GM12891 (cell line): ENCODE results near the gene PALM.

Experiments used
- DNase-seq: peaks from one replicate; pipeline ENCODE4 v3.0.0; 2011; ENCODE audit warnings: low spot score; ENCODE audit not compliant: insufficient read length
- FAIRE-seq: peaks from 2 replicates; lab custom pipeline; 2011; peaks lifted over from hg19 to GRCh38; lab: Jason Lieb, UNC
- PAX5 ChIP-seq: IDR thresholded peaks from 2 replicates; pipeline ENCODE4 v1.6.1; 2011; ENCODE audit warnings: low read length, moderate library complexity, mild to moderate bottlenecking; ENCODE audit not compliant: insufficient read depth, severe bottlenecking
- POLR2A ChIP-seq: IDR thresholded peaks from 2 replicates; pipeline ENCODE4 v1.6.1; 2011; ENCODE audit warnings: low read depth, low read length, control low read depth
- POLR2AphosphoS5 ChIP-seq: IDR thresholded peaks from 2 replicates; pipeline ENCODE4 v1.6.1; 2011; ENCODE audit warnings: low read depth, low read length, control low read depth
- POU2F2 ChIP-seq: IDR thresholded peaks from 2 replicates; pipeline ENCODE4 v1.6.1; 2011; ENCODE audit warnings: low read depth, mild to moderate bottlenecking, control low read depth, low read length, moderate library complexity
- SPI1 ChIP-seq: IDR thresholded peaks from 2 replicates; pipeline ENCODE4 v1.6.1; 2011; ENCODE audit warnings: low read depth, low read length, control low read depth
- TAF1 ChIP-seq: IDR thresholded peaks from 2 replicates; pipeline ENCODE4 v1.6.1; 2011; ENCODE audit warnings: low read depth, low read length, control low read depth

The PALM gene

DNA sequence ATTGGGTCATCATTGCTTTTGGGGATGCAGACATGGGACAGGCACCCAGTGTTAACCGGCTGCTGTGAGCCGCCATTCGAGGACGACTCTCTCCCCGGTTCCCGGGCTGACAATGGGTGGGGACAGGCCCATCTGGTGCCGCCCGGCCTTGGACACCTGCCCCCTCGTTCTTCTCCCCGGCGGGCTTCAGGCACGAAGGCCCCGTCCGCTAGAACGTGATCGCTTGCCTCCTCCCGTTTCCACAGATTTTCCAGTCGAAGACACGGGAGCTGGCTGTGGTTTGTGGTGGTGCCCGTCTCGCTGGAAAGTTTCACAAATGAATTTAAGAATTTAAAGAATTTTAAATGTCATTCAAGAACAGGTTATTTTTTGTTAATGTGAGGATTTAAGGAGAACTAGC is 2.0 kb downstream of the PALM start:
- DNase-seq = no peak
- TF ChIP-seq TAF1 (no peak), PAX5 (no peak)
- no peak for FAIRE-seq

DNA sequence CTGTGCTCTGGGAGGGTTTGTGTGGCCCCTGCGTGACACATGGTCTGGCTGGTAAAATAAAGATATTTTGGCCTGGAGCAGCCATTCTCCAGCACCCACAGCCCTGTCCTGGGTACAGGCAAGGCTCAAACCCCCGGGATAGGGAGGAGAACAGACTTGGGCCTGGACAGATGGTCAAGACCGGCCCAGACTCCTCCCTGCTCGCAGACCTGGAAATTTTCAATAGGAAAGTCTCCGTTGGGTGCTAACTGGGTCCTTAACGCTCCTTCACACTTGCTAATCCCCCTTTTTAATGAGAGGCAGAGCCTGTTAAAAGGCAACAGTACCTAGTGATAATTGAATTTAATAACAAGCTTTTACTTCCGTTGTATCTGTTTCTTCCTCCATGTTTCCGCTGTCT is 2.5 kb downstream of the PALM start:
- FAIRE-seq = no peak
- no peak for DNase-seq
- TF ChIP-seq POU2F2 (no peak), POLR2AphosphoS5 (no peak), POLR2A (no peak), SPI1 (no peak), TAF1 (no peak), PAX5 (no peak)

DNA sequence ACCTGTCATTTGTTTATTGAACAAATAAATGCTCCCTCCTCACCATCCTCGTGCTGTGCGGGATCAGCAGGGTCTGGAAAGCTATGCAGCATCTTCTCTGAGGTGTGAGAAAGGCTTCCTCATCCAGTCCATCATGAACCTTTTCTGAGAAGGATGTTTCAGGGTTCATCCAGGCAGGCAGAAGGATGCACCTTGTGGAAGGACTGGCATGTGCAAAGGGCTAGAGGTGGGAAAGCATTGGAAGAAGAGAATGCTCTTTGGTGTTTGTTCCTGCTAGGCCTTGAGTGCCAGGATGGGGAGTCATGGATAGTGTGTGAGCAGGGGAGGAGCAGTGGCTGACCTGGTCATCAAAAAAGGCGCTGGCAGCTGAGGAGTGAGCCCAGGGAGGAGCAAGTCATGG is 6.6 kb downstream of the PALM start:
- FAIRE-seq (no peak), DNase-seq (no peak)
- TF ChIP-seq POLR2AphosphoS5 (no peak), TAF1 (no peak)

DNA sequence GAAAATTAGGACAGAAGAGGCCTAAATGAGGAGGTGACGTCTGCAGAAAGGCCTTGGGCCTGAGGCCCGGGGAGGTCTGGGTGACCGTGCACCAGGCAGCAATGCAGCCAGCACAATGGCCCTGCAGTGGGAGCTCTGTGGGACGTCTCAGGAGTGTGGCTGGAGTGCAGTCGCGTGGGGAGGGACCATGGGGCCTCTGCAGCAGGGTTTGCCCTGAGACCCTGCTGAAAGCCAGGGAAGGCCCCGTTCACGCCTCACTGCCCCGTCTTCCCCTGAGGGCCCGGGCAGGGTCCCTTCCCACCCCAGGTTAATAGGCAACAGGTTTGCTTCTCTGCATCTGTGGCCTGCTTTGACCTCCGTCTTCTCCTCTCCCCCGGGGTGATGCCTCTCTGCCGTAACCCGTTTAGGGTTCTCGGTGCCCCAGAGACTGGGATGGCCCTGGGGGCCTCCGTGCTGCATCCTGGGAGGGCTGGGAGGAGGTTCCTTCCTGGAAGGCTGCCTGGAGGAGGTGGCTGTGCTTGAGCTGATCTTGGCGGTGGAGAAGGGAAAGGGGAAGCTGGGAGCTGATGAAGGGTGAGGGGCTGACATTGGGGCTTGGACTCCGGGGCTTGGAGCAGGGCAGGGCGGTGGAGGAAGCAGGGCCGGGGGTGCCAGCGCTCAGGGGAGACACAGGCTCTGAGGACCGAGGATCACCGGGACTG is 9.7 kb downstream of the PALM start:
- FAIRE-seq (no peak), DNase-seq (no peak)
- TF ChIP-seq SPI1 (no peak), PAX5 (peak; percentile 2), POLR2AphosphoS5 (no peak)

DNA sequence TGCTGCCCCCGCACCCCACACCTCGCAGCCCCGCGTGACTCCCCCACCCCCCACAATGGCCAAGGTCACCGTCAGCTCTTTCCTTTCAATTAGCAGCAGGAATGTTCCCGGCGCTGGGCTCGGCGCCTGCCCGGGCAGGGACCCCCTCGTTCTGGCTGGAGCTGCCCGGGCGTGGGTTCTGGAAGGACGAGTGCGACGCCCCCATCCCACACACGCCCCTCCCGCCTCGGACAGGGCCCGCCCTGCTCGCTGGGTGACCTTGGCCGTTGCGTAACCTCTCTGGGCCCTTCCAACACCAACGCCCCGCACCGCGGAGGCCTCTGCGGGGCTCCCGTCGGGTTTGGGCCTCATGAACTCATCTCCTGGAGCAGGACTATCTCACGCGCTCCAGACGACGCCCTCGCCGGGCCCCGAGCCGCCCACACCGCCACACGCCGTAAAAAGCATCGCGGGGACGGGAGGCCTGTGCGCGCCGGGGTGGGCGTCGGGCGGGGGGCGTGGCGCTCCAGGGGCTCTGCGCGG is 10.3 kb downstream of the PALM start:
- no peak for DNase-seq
- no peak for FAIRE-seq
- TF ChIP-seq PAX5 = no peak
- no peak for TF ChIP-seq POLR2A
- TF ChIP-seq POU2F2 = no peak
- TF ChIP-seq TAF1 = no peak
- TF ChIP-seq SPI1 = no peak
- TF ChIP-seq POLR2AphosphoS5 = no peak

DNA sequence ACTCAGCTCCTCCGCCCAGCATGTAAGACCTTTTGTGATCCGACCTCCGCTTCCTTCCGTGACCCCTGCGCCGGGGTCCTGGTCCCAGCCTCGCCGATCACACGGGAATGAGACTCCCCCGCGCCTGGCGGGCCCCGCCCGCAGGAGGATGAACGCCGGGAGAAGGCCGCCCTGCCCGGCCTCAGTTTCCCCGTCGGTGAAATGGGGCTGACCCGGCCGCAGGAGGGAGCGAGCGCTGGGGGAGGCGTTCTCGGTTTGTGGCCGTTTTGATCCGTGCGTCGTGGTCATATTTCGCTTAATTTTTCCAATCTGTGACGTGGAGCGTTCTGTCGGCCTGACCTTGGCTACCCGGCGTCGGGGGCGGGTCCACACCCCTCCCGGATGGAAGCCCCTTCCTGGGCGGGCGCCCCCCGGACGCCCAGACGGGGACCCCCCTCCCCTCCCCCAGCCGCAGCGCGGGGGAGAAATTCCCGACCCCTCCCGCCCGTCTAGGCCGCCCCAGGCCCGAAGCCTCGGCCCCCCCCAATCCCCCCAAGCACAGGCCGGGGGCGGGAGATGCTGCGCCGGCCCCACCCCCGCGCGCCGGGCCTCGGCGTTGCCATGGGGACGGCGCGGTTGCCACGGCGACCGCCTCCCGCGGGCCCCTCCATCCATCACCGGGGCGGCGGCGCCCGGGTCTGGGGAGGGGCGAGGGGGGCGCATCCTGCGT is 11.1 kb downstream of the PALM start:
- DNase-seq (no peak), FAIRE-seq (no peak)
- no peak for TF ChIP-seq TAF1
- no peak for TF ChIP-seq POLR2AphosphoS5
- TF ChIP-seq POLR2A = no peak
- no peak for TF ChIP-seq SPI1
- TF ChIP-seq PAX5 = no peak
- no peak for TF ChIP-seq POU2F2

DNA sequence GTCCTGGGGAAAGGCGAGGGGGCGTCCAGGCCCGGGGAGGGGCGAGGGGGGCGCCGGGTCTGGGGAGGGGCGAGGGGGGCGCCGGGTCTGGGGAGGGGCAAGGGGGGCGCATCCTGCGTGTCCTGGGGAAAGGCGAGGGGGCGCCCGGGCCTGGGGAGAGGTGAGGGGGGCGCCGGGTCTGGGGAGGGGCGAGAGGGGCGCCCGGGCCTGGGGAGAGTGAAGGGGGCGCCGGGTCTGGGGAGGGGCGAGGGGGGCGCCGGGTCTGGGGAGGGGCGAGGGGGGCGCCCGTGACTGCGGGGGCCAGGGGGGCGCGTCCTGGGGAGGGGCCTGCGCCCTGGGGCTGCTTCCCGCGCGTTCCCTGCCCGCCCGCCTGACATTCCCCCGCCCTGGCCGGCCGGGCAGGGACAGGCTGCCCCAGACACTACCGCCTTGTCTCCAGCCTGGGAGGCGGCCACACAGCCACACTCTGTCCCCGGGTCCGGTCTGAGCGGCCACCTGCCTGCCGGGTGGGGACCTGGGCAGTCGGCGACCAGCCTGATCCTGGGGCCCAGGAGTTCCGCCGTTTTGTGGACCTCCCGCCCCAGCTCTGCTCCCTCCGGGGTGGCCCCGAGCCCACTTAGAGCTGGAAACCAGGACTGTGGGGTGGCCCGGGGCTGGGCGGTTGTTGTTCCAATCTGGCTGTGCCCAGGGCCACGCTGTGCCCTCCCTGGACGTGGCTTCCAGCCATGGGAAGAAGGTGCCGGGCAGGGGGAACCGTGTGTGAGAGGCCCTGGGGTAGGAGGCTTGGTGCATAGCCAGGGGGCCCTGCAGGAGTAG is 11.8 kb downstream of the PALM start:
- no peak for FAIRE-seq
- no peak for TF ChIP-seq PAX5
- no peak for TF ChIP-seq TAF1
- TF ChIP-seq POU2F2 = no peak
- TF ChIP-seq POLR2A = no peak
- no peak for TF ChIP-seq SPI1
- no peak for TF ChIP-seq POLR2AphosphoS5
- no peak for DNase-seq

DNA sequence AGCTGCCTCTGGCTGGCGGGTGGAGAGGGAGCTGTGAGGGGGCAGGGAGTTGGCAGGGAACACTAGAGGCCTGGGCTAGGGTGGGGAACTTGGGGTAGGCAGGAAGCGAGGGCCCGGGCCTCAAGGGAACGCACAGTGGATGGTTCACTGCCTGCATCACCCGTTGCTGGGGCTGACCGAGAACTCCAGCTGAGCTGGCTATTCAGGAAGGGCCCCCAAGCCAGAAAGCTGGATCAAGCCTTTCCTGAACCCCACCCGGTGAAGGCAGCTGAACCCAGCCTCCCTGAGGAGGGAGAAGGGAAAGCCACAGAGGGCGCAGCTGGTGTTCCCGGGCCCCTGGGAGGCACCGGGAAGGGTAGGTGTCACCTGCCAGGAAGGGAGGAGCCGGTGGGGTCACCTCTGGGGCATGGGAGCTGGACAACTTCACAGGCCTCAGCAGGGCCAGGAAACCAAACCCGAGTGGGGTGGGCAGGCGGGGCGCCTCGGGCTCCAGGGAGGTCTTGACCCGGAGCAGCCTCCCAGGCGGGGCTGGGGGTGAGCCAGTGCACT is 13.9 kb downstream of the PALM start:
- FAIRE-seq (no peak), DNase-seq (no peak)
- TF ChIP-seq PAX5 (no peak), SPI1 (no peak), POLR2A (no peak), POLR2AphosphoS5 (no peak), POU2F2 (no peak), TAF1 (no peak)

DNA sequence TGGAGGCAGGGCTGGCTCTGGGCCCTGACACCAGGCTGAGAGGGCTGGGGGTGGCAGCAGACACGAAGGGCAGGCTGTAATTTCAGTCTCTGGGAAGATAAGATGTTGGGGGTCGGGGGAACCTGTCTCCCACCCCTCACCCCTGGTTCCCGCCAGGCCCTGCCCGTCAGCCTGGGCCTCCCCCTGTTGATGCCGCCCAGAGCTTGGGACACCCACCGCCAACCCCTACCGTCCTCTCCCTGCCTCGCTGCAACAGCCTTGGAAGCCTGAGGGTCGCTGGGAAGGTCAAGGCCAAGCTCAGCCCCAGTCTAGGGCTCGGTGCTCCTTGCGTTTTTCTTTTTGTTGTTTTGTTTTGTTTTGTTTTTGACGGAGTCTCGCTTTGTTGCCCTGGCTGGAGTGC is 14.5 kb downstream of the PALM start:
- TF ChIP-seq POLR2AphosphoS5 (no peak), POU2F2 (no peak), SPI1 (no peak), POLR2A (no peak), TAF1 (no peak), PAX5 (no peak)
- DNase-seq (no peak), FAIRE-seq (no peak)
